GM19240 (cell line): ENCODE data around the gene DGKB.

Source experiments
- DNase-seq: peaks from one replicate; pipeline ENCODE4 v3.0.0; 2011; ENCODE audit warnings: low spot score; ENCODE audit not compliant: insufficient read length

DGKB gene

GRCh38 chr7:14229047-14229446 lies 673.5 kb downstream of the DGKB start:
- no peak for DNase-seq

GRCh38 chr7:14228341-14228740 lies 674.2 kb downstream of the DGKB start:
- DNase-seq = no peak

- DNase-seq = no peak
Observed at GRCh38 chr7:14226126-14226525, 676.4 kb downstream of the DGKB start.

- no peak for DNase-seq
Observed at GRCh38 chr7:14219125-14219524, 683.4 kb downstream of the DGKB start.

- no peak for DNase-seq
Observed at GRCh38 chr7:14218338-14218737, 684.2 kb downstream of the DGKB start.

GRCh38 chr7:14209896-14210484 lies 692.6 kb downstream of the DGKB start:
- no peak for DNase-seq

GRCh38 chr7:14207711-14208110 lies 694.8 kb downstream of the DGKB start:
- no peak for DNase-seq

GRCh38 chr7:14207138-14207537 lies 695.4 kb downstream of the DGKB start:
- no peak for DNase-seq

GRCh38 chr7:14206121-14206520 lies 696.4 kb downstream of the DGKB start:
- no peak for DNase-seq

- no peak for DNase-seq
Observed at GRCh38 chr7:14201353-14201752, 701.2 kb downstream of the DGKB start.

- DNase-seq = no peak
Observed at GRCh38 chr7:14199336-14199735, 703.2 kb downstream of the DGKB start.

DNA sequence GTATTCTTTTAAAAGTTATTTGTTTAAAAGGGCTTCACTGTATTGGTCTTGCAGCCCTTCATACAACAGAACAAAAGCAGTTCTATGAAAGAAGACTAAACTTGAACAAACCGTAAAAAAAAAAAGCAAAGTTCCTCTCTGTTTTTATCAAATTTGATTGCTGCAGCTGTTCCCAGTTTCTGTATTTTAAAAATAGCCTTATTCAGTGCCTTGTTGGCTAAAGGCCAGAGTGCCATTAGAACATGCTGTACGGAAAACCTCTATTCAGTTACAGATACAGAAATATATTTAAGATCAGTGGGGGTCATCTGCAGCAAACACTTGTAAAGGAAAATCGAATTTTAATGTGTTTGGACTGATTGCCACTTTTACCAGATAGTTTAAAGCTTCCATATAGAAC lies 705.3 kb downstream of the DGKB start:
- DNase-seq = no peak

DNA sequence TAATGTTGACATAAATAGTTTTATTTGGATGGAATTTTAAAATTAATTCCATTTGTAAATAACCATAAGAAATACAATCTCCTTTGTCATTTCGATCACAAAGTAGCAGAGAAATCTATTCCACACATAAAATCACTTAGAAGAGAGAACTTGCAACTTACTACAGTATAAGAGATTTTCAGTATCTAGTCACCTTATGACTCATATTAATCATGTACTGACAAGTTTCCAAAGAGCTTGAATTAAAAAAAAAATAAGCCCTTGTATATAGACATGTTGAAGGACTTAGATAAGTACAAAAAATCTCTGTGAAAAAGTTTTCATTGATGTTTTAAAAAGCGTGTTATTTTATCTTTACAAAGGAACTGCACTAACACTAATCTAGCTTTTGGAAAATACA lies 706.0 kb downstream of the DGKB start:
- no peak for DNase-seq

DNA sequence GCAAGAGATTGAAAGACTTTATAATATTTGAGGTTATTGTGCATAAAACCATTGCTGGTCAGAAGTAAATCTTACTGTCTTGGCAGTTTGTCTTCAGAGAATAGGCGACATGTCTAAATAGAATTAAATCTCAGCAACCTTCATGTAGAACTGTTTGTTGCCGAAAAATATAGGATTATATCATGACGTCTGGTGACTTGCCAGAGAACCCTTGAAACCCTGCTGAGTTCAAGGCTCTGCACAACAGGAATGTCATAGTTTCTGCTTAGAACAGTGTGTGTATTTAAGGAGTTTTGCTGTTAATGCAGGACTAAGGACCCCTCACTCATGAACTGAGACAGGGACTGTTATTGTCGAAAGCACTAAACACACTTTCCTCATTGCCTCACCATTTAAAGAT lies 706.7 kb downstream of the DGKB start:
- DNase-seq = no peak

- DNase-seq = no peak
Observed at GRCh38 chr7:14195079-14195478, 707.5 kb downstream of the DGKB start.

GRCh38 chr7:14191686-14192098 lies 710.9 kb downstream of the DGKB start:
- no peak for DNase-seq

GRCh38 chr7:14184292-14184864 lies 718.2 kb downstream of the DGKB start:
- DNase-seq = no peak

- DNase-seq = no peak
Observed at GRCh38 chr7:14179781-14180180, 722.8 kb downstream of the DGKB start.

DNA sequence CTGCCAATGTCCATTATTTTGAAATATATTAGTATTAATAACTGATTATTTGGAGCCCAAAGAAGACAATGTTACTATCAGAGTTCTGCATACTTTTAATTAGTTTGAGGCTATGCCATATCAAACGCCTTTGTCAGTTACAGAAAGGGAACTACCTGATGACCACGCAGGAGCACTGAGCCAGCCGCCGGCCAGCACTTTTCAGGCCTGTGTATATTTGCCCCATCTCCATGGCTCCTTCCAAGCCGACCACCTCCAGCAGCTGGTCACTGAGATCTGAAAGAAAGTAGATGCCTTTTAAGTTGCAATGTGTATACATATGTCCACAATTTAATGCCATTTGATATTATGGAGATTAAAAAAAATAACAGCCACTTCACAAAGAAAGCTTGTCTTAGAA lies 724.7 kb downstream of the DGKB start:
- no peak for DNase-seq

- no peak for DNase-seq
Observed at GRCh38 chr7:14170872-14171271, 731.7 kb downstream of the DGKB start.

- DNase-seq = no peak
Observed at GRCh38 chr7:14158111-14158510, 744.4 kb downstream of the DGKB start.

GRCh38 chr7:14156436-14156835 lies 746.1 kb downstream of the DGKB start:
- DNase-seq = no peak

GRCh38 chr7:14148974-14149373 lies 753.6 kb downstream of the DGKB start:
- DNase-seq = no peak

- no peak for DNase-seq
Observed at GRCh38 chr7:14147532-14147931, 755.0 kb downstream of the DGKB start.
